DOHH2 (cell line): ENCODE data around the gene MAGEA2B.
"Not testable (repeated sequence)": the region's sequence is repeated elsewhere in the genome, so short reads cannot be mapped to it uniquely, and the experiment has no call there.

Source experiments
- H3F3A ChIP-seq: fragments of 200-600 bp; sonication (generic), shearing (Covaris generic); 2 replicates; pipeline ENCODE4 v1.6.0; 2016; ENCODE audit warnings: antibody characterized with exemption, mild to moderate bottlenecking; ENCODE audit not compliant: control insufficient read depth, insufficient read depth
- H3K27ac ChIP-seq: fragments of 200-600 bp; sonication (generic); 2 replicates; pipeline ENCODE4 v1.5.1; 2014; ENCODE audit warnings: low read depth, mild to moderate bottlenecking, low read length, moderate library complexity
- H3K27me3 ChIP-seq: fragments of 200-600 bp; sonication (generic); 2 replicates; pipeline ENCODE4 v1.6.1; 2014; ENCODE audit warnings: mild to moderate bottlenecking, low read length, mixed read lengths; ENCODE audit not compliant: control insufficient read depth
- H3K36me3 ChIP-seq: fragments of 200-600 bp; sonication (generic); 2 replicates; pipeline ENCODE4 v1.6.1; 2014; ENCODE audit warnings: mild to moderate bottlenecking, low read length, moderate library complexity, mixed read lengths; ENCODE audit not compliant: control insufficient read depth
- H3K4me1 ChIP-seq: fragments of 200-600 bp; sonication (generic); 2 replicates; pipeline ENCODE4 v1.6.1; 2014; ENCODE audit warnings: mild to moderate bottlenecking, low read length, mixed read lengths; ENCODE audit not compliant: control insufficient read depth
- H3K4me2 ChIP-seq: fragments of 200-600 bp; sonication (generic); 2 replicates; pipeline ENCODE4 v1.6.0; 2014; ENCODE audit warnings: mild to moderate bottlenecking, low read length, moderate library complexity
- H3K4me3 ChIP-seq: fragments of 200-600 bp; sonication (generic); 2 replicates; pipeline ENCODE4 v1.5.1; 2014; ENCODE audit warnings: mild to moderate bottlenecking, low read length, mixed read lengths
- H3K79me2 ChIP-seq: fragments of 200-600 bp; sonication (generic); 2 replicates; pipeline ENCODE4 v1.6.1; 2014; ENCODE audit warnings: mild to moderate bottlenecking, low read length, mixed read lengths; ENCODE audit not compliant: control insufficient read depth
- H3K9me2 ChIP-seq: fragments of 200-600 bp; sonication (generic); replicated peaks from 2 replicates; pipeline ENCODE4 v1.6.1; 2014; ENCODE audit warnings: mild to moderate bottlenecking, low read length, mixed read lengths; ENCODE audit not compliant: control insufficient read depth
- H3K9me3 ChIP-seq: fragments of 200-600 bp; sonication (generic); 2 replicates; pipeline ENCODE4 v1.6.1; 2014; ENCODE audit warnings: antibody characterized with exemption, low read length, mixed read lengths; ENCODE audit not compliant: control insufficient read depth, insufficient read depth
- H4K20me1 ChIP-seq: fragments of 200-600 bp; sonication (generic); 2 replicates; pipeline ENCODE4 v1.6.0; 2014; ENCODE audit warnings: low read depth, mild to moderate bottlenecking, antibody characterized with exemption, low read length, moderate library complexity; ENCODE audit not compliant: control insufficient read depth, insufficient read depth
- CTCF ChIP-seq: fragments of 200-600 bp; sonication (generic); IDR thresholded peaks from one replicate; pipeline ENCODE4 v1.5.1; 2014; ENCODE audit warnings: antibody characterized with exemption, mild to moderate bottlenecking, low read depth, low read length; ENCODE audit not compliant: poor library complexity, severe bottlenecking
- EZH2phosphoT487 ChIP-seq: fragments of 200-600 bp; sonication (generic); IDR thresholded peaks from 2 replicates; pipeline ENCODE4 v1.6.1; 2017; ENCODE audit warnings: borderline replicate concordance, mild to moderate bottlenecking, antibody characterized with exemption, low read length, moderate library complexity, mixed read lengths

The MAGEA2B gene

GRCh38 chrX:152735101-152735500 is 20.7 kb downstream of the MAGEA2B start:
- Histone ChIP-seq H3K4me2 (no peak overlapping the region), H3K27ac (no peak overlapping the region), H3K9me3 (no peaks in the 10 kb centered on the region), H3K4me3 (no peak overlapping the region), H3K27me3 (no peaks in the 10 kb centered on the region), H3F3A (no peaks in the 10 kb centered on the region), H3K36me3 (no peaks in the 10 kb centered on the region), H3K79me2 (no peaks in the 10 kb centered on the region), H4K20me1 (no peaks in the 10 kb centered on the region), H3K9me2 (no peaks in the 10 kb centered on the region), H3K4me1 (no peaks in the 10 kb centered on the region)
- TF ChIP-seq CTCF (no peak), EZH2phosphoT487 (no peak)

- no peaks in the 10 kb centered on the region for H3K4me1 ChIP-seq
- H3K9me2 ChIP-seq, result no peaks in the 10 kb centered on the region
These were observed 21.6 kb downstream of the MAGEA2B start for GRCh38 chrX:152735860-152736511.

GRCh38 chrX:152736528-152736927 is 22.1 kb downstream of the MAGEA2B start:
- H4K20me1 ChIP-seq, H3K9me3 ChIP-seq, H3F3A ChIP-seq, H3K9me2 ChIP-seq, H3K79me2 ChIP-seq, H3K27ac ChIP-seq, H3K4me2 ChIP-seq, H3K4me3 ChIP-seq, H3K4me1 ChIP-seq, H3K27me3 ChIP-seq, H3K36me3 ChIP-seq: not testable (repeated sequence)

More at GRCh38 chrX:152735860-152736511, 21.6 kb downstream of the MAGEA2B start:
- TF ChIP-seq CTCF (no peak), EZH2phosphoT487 (no peak)
- H3K36me3 ChIP-seq, result no peaks in the 10 kb centered on the region
- no peaks in the 10 kb centered on the region for H3F3A ChIP-seq
- no peak overlapping the region for H3K4me2 ChIP-seq
- no peaks in the 10 kb centered on the region for H3K9me3 ChIP-seq
- no peaks in the 10 kb centered on the region for H3K27me3 ChIP-seq
- H3K4me3 ChIP-seq, result no peak overlapping the region
- no peaks in the 10 kb centered on the region for H3K79me2 ChIP-seq
- no peaks in the 10 kb centered on the region for H4K20me1 ChIP-seq
- H3K27ac ChIP-seq, result no peak overlapping the region

- H3K27ac ChIP-seq, result no peak overlapping the region
- H3K4me2 ChIP-seq, result no peak overlapping the region
- no peaks in the 10 kb centered on the region for H4K20me1 ChIP-seq
- no peaks in the 10 kb centered on the region for H3F3A ChIP-seq
- no peaks in the 10 kb centered on the region for H3K9me2 ChIP-seq
- TF ChIP-seq CTCF (no peak), EZH2phosphoT487 (no peak)
- H3K4me3 ChIP-seq, result no peak overlapping the region
- no peaks in the 10 kb centered on the region for H3K9me3 ChIP-seq
- H3K36me3 ChIP-seq, result no peaks in the 10 kb centered on the region
- no peaks in the 10 kb centered on the region for H3K79me2 ChIP-seq
- no peaks in the 10 kb centered on the region for H3K4me1 ChIP-seq
- H3K27me3 ChIP-seq, result no peaks in the 10 kb centered on the region
These were observed 24.1 kb downstream of the MAGEA2B start for GRCh38 chrX:152738560-152738959.

GRCh38 chrX:152753686-152754650 is 39.5 kb downstream of the MAGEA2B start, which contains the start of gene MAGEA2:
MAGEA2 (minus strand) TSS chrX:152753842; CDS start chrX:152751363, 2,479 bp downstream.
- H3K9me2 ChIP-seq, H3K9me3 ChIP-seq, H3F3A ChIP-seq, H3K4me2 ChIP-seq, H3K4me1 ChIP-seq, H3K27me3 ChIP-seq, H3K36me3 ChIP-seq, H3K27ac ChIP-seq, H3K79me2 ChIP-seq, H3K4me3 ChIP-seq, H4K20me1 ChIP-seq: not testable (repeated sequence)
